HEK293 (cell line): ENCODE results near the gene TPRN.
A peak's percentile ranks its signal among the peaks of the same experiment; 100 is the strongest.

ENCODE experiments used
- KLF16 ChIP-seq: fragments of 450-650 bp; formaldehyde crosslinking; IDR thresholded peaks from 2 replicates; pipeline ENCODE4 v1.5.1; 2017; ENCODE audit warnings: missing biosample characterization, missing genetic modification characterization
- OSR2 ChIP-seq: fragments of 450-650 bp; formaldehyde crosslinking; IDR thresholded peaks from 2 replicates; pipeline ENCODE4 v1.5.1; 2016; ENCODE audit warnings: missing biosample characterization, missing genetic modification characterization
- OVOL3 ChIP-seq: fragments of 450-650 bp; formaldehyde crosslinking; IDR thresholded peaks from 2 replicates; pipeline ENCODE4 v1.5.1; 2016; ENCODE audit warnings: missing biosample characterization, missing genetic modification characterization
- RBAK ChIP-seq: fragments of 450-650 bp; formaldehyde crosslinking; IDR thresholded peaks from 2 replicates; pipeline ENCODE4 v1.5.1; 2016; ENCODE audit warnings: missing biosample characterization, missing genetic modification characterization
- SCRT2 ChIP-seq: fragments of 450-650 bp; formaldehyde crosslinking; IDR thresholded peaks from 2 replicates; pipeline ENCODE4 v1.5.1; 2016; ENCODE audit warnings: missing biosample characterization, missing genetic modification characterization
- WT1 ChIP-seq: fragments of 450-650 bp; formaldehyde crosslinking; IDR thresholded peaks from 2 replicates; pipeline ENCODE4 v1.5.1; 2016; ENCODE audit warnings: missing biosample characterization, missing genetic modification characterization
- ZBTB11 ChIP-seq: fragments of 450-650 bp; formaldehyde crosslinking; conservative IDR thresholded peaks from 2 replicates; pipeline ENCODE4 v1.5.1; 2016; ENCODE audit warnings: low read depth, missing biosample characterization, missing genetic modification characterization
- ZEB2 ChIP-seq: fragments of 450-650 bp; formaldehyde crosslinking; IDR thresholded peaks from 2 replicates; pipeline ENCODE4 v1.5.1; 2016; ENCODE audit warnings: missing biosample characterization, missing genetic modification characterization
- ZNF114 ChIP-seq: fragments of 450-650 bp; formaldehyde crosslinking; IDR thresholded peaks from 2 replicates; pipeline ENCODE4 v1.5.0; 2017; ENCODE audit warnings: missing biosample characterization, missing genetic modification characterization
- ZNF155 ChIP-seq: fragments of 450-650 bp; formaldehyde crosslinking; IDR thresholded peaks from 2 replicates; pipeline ENCODE4 v1.5.1; 2016; ENCODE audit warnings: missing biosample characterization, missing genetic modification characterization
- ZNF248 ChIP-seq: fragments of 450-650 bp; formaldehyde crosslinking; IDR thresholded peaks from 2 replicates; pipeline ENCODE4 v1.5.1; 2017; ENCODE audit warnings: missing biosample characterization, missing genetic modification characterization
- ZNF350 ChIP-seq: fragments of 450-650 bp; formaldehyde crosslinking; IDR thresholded peaks from 2 replicates; pipeline ENCODE4 v1.5.0; 2017; ENCODE audit warnings: missing biosample characterization, mild to moderate bottlenecking, missing genetic modification characterization
- ZNF354C ChIP-seq: fragments of 450-650 bp; formaldehyde crosslinking; IDR thresholded peaks from 2 replicates; pipeline ENCODE4 v1.5.1; 2016; ENCODE audit warnings: missing biosample characterization, missing genetic modification characterization, low read depth, borderline replicate concordance
- ZNF394 ChIP-seq: fragments of 450-650 bp; formaldehyde crosslinking; IDR thresholded peaks from 2 replicates; pipeline ENCODE4 v1.5.1; 2016; ENCODE audit warnings: missing biosample characterization, missing genetic modification characterization, mild to moderate bottlenecking, moderate library complexity, borderline replicate concordance
- ZNF513 ChIP-seq: fragments of 450-650 bp; IDR thresholded peaks from 2 replicates; pipeline ENCODE4 v1.5.1; 2018; ENCODE audit warnings: missing biosample characterization, missing genetic modification characterization
- ZNF621 ChIP-seq: fragments of 450-650 bp; formaldehyde crosslinking; IDR thresholded peaks from 2 replicates; pipeline ENCODE4 v1.5.1; 2017; ENCODE audit warnings: missing biosample characterization, missing genetic modification characterization
- TF ChIP-seq, protein P1 (sequence below): fragments of 450-650 bp; formaldehyde crosslinking; conservative IDR thresholded peaks from 2 replicates; pipeline ENCODE4 v1.5.1; 2016; ENCODE audit warnings: low read depth, missing biosample characterization, missing genetic modification characterization
- TF ChIP-seq, protein P2 (sequence below): fragments of 450-650 bp; formaldehyde crosslinking; IDR thresholded peaks from 2 replicates; pipeline ENCODE4 v1.5.1; 2017; ENCODE audit warnings: missing biosample characterization, missing genetic modification characterization
- TF ChIP-seq, protein P3 (sequence below): fragments of 450-650 bp; formaldehyde crosslinking; IDR thresholded peaks from 2 replicates; pipeline ENCODE4 v1.5.0; 2017; ENCODE audit warnings: missing biosample characterization, missing genetic modification characterization, borderline replicate concordance
- TF ChIP-seq, protein P4 (sequence below): fragments of 450-650 bp; formaldehyde crosslinking; IDR thresholded peaks from 2 replicates; pipeline ENCODE4 v1.5.1; 2016; ENCODE audit warnings: missing biosample characterization, missing genetic modification characterization
- TF ChIP-seq, protein P5 (sequence below): fragments of 450-650 bp; formaldehyde crosslinking; IDR thresholded peaks from 2 replicates; pipeline ENCODE4 v1.5.1; 2016; ENCODE audit warnings: missing biosample characterization, missing genetic modification characterization

Gene TPRN

GRCh38 chr9:137195525-137196220 lies 4.9 kb downstream of the TPRN start (continued):
- TF ChIP-seq, protein P1, sequence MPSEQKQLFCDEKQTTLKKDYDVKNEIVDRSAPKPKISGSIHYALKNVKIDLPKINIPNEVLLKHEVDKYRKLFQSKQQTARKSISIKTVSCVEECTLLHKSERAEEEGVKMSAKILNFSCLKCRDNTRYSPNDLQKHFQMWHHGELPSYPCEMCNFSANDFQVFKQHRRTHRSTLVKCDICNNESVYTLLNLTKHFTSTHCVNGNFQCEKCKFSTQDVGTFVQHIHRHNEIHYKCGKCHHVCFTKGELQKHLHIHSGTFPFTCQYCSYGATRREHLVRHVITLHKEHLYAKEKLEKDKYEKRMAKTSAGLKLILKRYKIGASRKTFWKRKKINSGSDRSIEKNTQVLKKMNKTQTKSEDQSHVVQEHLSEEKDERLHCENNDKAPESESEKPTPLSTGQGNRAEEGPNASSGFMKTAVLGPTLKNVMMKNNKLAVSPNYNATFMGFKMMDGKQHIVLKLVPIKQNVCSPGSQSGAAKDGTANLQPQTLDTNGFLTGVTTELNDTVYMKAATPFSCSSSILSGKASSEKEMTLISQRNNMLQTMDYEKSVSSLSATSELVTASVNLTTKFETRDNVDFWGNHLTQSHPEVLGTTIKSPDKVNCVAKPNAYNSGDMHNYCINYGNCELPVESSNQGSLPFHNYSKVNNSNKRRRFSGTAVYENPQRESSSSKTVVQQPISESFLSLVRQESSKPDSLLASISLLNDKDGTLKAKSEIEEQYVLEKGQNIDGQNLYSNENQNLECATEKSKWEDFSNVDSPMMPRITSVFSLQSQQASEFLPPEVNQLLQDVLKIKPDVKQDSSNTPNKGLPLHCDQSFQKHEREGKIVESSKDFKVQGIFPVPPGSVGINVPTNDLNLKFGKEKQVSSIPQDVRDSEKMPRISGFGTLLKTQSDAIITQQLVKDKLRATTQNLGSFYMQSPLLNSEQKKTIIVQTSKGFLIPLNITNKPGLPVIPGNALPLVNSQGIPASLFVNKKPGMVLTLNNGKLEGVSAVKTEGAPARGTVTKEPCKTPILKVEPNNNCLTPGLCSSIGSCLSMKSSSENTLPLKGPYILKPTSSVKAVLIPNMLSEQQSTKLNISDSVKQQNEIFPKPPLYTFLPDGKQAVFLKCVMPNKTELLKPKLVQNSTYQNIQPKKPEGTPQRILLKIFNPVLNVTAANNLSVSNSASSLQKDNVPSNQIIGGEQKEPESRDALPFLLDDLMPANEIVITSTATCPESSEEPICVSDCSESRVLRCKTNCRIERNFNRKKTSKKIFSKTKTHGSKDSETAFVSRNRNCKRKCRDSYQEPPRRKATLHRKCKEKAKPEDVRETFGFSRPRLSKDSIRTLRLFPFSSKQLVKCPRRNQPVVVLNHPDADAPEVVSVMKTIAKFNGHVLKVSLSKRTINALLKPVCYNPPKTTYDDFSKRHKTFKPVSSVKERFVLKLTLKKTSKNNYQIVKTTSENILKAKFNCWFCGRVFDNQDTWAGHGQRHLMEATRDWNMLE: no peak
- TF ChIP-seq OSR2 (no peak), KLF16 (no peak), ZNF513 (tag by site-specific recombination) (no peak), ZNF394 (tag by site-specific recombination) (no peak), ZNF621 (tag by site-specific recombination) (no peak), ZNF155 (tag by site-specific recombination) (no peak), WT1 (tag by site-specific recombination) (0 out of 2 replicates have a peak, but pooled peaks have one; percentile 16), ZNF350 (tag by site-specific recombination) (no peak), ZEB2 (peak; percentile 63), SCRT2 (tag by site-specific recombination) (peak; percentile 74), RBAK (tag by site-specific recombination) (no peak), ZNF248 (tag by site-specific recombination) (no peak), ZNF354C (tag by site-specific recombination) (no peak), OVOL3 (tag by site-specific recombination) (no peak), ZBTB11 (no peak), ZNF114 (tag by site-specific recombination) (no peak)
- TF ChIP-seq, protein P2, sequence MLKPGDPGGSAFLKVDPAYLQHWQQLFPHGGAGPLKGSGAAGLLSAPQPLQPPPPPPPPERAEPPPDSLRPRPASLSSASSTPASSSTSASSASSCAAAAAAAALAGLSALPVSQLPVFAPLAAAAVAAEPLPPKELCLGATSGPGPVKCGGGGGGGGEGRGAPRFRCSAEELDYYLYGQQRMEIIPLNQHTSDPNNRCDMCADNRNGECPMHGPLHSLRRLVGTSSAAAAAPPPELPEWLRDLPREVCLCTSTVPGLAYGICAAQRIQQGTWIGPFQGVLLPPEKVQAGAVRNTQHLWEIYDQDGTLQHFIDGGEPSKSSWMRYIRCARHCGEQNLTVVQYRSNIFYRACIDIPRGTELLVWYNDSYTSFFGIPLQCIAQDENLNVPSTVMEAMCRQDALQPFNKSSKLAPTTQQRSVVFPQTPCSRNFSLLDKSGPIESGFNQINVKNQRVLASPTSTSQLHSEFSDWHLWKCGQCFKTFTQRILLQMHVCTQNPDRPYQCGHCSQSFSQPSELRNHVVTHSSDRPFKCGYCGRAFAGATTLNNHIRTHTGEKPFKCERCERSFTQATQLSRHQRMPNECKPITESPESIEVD (tag by site-specific recombination): no peak
- TF ChIP-seq, protein P3, sequence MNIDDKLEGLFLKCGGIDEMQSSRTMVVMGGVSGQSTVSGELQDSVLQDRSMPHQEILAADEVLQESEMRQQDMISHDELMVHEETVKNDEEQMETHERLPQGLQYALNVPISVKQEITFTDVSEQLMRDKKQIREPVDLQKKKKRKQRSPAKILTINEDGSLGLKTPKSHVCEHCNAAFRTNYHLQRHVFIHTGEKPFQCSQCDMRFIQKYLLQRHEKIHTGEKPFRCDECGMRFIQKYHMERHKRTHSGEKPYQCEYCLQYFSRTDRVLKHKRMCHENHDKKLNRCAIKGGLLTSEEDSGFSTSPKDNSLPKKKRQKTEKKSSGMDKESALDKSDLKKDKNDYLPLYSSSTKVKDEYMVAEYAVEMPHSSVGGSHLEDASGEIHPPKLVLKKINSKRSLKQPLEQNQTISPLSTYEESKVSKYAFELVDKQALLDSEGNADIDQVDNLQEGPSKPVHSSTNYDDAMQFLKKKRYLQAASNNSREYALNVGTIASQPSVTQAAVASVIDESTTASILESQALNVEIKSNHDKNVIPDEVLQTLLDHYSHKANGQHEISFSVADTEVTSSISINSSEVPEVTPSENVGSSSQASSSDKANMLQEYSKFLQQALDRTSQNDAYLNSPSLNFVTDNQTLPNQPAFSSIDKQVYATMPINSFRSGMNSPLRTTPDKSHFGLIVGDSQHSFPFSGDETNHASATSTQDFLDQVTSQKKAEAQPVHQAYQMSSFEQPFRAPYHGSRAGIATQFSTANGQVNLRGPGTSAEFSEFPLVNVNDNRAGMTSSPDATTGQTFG (tag by site-specific recombination): no peak
- TF ChIP-seq, protein P4, sequence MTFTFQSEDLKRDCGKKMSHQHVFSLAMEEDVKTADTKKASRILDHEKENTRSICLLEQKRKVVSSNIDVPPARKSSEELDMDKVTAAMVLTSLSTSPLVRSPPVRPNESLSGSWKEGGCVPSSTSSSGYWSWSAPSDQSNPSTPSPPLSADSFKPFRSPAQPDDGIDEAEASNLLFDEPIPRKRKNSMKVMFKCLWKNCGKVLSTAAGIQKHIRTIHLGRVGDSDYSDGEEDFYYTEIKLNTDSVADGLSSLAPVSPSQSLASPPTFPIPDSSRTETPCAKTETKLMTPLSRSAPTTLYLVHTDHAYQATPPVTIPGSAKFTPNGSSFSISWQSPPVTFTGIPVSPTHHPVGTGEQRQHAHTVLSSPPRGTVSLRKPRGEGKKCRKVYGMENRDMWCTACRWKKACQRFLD (tag by site-specific recombination): no peak
- TF ChIP-seq, protein P5, sequence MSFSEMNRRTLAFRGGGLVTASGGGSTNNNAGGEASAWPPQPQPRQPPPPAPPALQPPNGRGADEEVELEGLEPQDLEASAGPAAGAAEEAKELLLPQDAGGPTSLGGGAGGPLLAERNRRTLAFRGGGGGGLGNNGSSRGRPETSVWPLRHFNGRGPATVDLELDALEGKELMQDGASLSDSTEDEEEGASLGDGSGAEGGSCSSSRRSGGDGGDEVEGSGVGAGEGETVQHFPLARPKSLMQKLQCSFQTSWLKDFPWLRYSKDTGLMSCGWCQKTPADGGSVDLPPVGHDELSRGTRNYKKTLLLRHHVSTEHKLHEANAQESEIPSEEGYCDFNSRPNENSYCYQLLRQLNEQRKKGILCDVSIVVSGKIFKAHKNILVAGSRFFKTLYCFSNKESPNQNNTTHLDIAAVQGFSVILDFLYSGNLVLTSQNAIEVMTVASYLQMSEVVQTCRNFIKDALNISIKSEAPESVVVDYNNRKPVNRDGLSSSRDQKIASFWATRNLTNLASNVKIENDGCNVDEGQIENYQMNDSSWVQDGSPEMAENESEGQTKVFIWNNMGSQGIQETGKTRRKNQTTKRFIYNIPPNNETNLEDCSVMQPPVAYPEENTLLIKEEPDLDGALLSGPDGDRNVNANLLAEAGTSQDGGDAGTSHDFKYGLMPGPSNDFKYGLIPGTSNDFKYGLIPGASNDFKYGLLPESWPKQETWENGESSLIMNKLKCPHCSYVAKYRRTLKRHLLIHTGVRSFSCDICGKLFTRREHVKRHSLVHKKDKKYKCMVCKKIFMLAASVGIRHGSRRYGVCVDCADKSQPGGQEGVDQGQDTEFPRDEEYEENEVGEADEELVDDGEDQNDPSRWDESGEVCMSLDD (tag by site-specific recombination): no peak
